Fibroblast of lung (primary cell): ENCODE measurements around the gene RAET1E. TPM values are rescaled to one million over a fixed set of nuclear protein-coding genes. Genes with fewer than 3 reads are reported as not detected.
"Not testable (repeated sequence)": the region's sequence is repeated elsewhere in the genome, so short reads cannot be mapped to it uniquely, and the experiment has no call there.

Experiments
- DNase-seq, 2 donors: peaks; one replicate each; pipeline versions ENCODE4 v3.0.0 to v3.0.0-alpha.2; 2010; ENCODE audit warnings: low read depth in 2 of 2
- H2AFZ ChIP-seq: 2 replicates; pipeline ENCODE4 v1.5.1; 2012; ENCODE audit warnings: low read length, control low read depth, inconsistent platforms
- H3K27ac ChIP-seq: 2 replicates; pipeline ENCODE4 v1.5.1; 2011; ENCODE audit warnings: low read length, control low read depth; ENCODE audit not compliant: insufficient read depth
- H3K27me3 ChIP-seq: 2 replicates; pipeline ENCODE4 v1.5.1; 2011; ENCODE audit warnings: mild to moderate bottlenecking, low read length; ENCODE audit not compliant: control insufficient read depth, insufficient read depth
- H3K36me3 ChIP-seq: 2 replicates; pipeline ENCODE4 v1.5.1; 2011; ENCODE audit warnings: low read length; ENCODE audit not compliant: control insufficient read depth, insufficient read depth
- H3K4me1 ChIP-seq: 2 replicates; pipeline ENCODE4 v1.5.1; 2011; ENCODE audit warnings: low read length; ENCODE audit not compliant: control insufficient read depth, insufficient read depth; ENCODE audit errors: extremely low read depth
- H3K4me2 ChIP-seq: 2 replicates; pipeline ENCODE4 v1.5.1; 2011; ENCODE audit warnings: low read length, control low read depth; ENCODE audit not compliant: insufficient read depth; ENCODE audit errors: extremely low read depth
- H3K4me3 ChIP-seq, 4 experiments: fragments of 200-600 bp in 1 of 4; sonication (generic) in 1 of 4; replicated peaks in 1 of 4; 2 replicates each; pipeline ENCODE4 v1.5.1; 2011 to 2016; ENCODE audit warnings: low read length in 4 of 4, low read depth in 3 of 4, mild to moderate bottlenecking in 3 of 4, control low read depth in 2 of 4, inconsistent platforms in 1 of 4, mixed read lengths in 1 of 4; ENCODE audit not compliant: insufficient read depth in 1 of 4; ENCODE audit errors: control extremely low read depth in 1 of 4
- H3K79me2 ChIP-seq: 2 replicates; pipeline ENCODE4 v1.5.1; 2012; ENCODE audit warnings: mild to moderate bottlenecking, low read length, inconsistent platforms; ENCODE audit not compliant: control insufficient read depth, insufficient read depth
- H3K9ac ChIP-seq: 2 replicates; pipeline ENCODE4 v1.5.1; 2011; ENCODE audit warnings: mild to moderate bottlenecking, low read length, control low read depth; ENCODE audit not compliant: insufficient read depth
- H3K9me3 ChIP-seq: 2 replicates; pipeline ENCODE4 v1.5.1; 2012; ENCODE audit warnings: low read depth, low read length; ENCODE audit not compliant: control insufficient read depth, insufficient read depth
- H4K20me1 ChIP-seq: 2 replicates; pipeline ENCODE4 v1.5.1; 2011; ENCODE audit warnings: low read length; ENCODE audit not compliant: control insufficient read depth, insufficient read depth; ENCODE audit errors: extremely low read depth
- EZH2 ChIP-seq: IDR thresholded peaks from 2 replicates; pipeline ENCODE4 v1.5.1; 2012; ENCODE audit warnings: low read length, control low read depth, mild to moderate bottlenecking; ENCODE audit errors: missing control alignments
- polyA plus RNA-seq, 2 donors: library from polyadenylated mRNA; depleted of rRNA in 1 of 2; stranded (reverse) in 1 of 2; unstranded in 1 of 2; fragments of >200 nt; gene quantifications; 2 replicates each; pipeline ENCODE4 v1.2.1, GENCODE V29; 2011 to 2012; ENCODE audit warnings: missing spikeins in 1 of 2
- total RNA-seq: library from RNA; depleted of rRNA; stranded (reverse); fragments of >200 nt; gene quantifications from 2 replicates; pipeline ENCODE4 v1.2.1, GENCODE V29; 2014
- TF ChIP-seq, protein P1 (sequence below), 2 donors: IDR thresholded peaks in 1 of 2; conservative IDR thresholded peaks in 1 of 2; 1 replicate in 1 of 2; 2 replicates in 1 of 2; pipeline ENCODE4 v1.5.1; 2011 to 2012; ENCODE audit warnings: low read length in 2 of 2, control low read depth in 1 of 2, inconsistent platforms in 1 of 2, low read depth in 1 of 2, mild to moderate bottlenecking in 1 of 2

RAET1E gene
- total and polyA plus RNA-seq, 2 donors (not counting 1 experiment from before 2014, with no cell fraction given): 0.12 to 1.5 TPM

DNA sequence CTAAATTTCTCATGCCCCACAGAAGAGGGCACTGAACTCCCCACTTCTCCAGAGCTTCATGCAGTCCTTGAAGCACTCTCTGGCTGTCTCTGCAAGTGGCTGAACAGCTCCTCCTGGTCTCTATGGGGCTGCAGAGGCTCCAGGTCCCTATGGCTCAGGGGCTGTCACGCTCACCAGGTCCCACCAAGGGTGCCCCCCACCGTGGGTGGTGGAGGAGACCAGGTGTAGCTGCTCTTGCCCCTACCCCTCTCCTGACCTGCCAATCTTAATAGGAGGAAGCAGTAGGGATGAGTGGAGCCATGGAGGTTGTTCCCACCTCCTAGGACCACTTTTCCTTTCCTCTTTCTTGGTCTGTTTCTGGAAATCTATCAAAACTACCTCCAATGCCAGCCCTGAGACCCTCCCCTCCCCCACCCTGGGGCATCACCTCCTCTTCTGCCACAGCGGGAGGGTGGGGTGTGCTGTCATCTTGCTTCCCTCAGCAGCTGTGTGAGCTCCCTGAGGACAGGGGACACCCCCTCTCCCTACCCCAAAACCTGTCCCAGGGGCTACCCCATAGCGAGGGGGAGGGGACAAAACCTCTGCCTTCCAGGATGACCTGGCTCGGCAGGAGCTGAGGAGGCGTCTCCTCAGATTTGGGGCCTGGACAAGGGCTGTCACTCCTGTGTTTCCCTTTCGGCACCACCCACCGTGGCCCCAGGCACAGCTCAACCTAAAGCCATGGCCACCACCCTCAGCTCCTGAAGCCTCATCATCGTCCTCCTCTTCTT, 12.0 kb upstream of the RAET1E start:
- no peaks in the 10 kb centered on the region for H3K27me3 ChIP-seq
- H3K9me3 ChIP-seq: no peaks in the 10 kb centered on the region
- TF ChIP-seq, protein P1, sequence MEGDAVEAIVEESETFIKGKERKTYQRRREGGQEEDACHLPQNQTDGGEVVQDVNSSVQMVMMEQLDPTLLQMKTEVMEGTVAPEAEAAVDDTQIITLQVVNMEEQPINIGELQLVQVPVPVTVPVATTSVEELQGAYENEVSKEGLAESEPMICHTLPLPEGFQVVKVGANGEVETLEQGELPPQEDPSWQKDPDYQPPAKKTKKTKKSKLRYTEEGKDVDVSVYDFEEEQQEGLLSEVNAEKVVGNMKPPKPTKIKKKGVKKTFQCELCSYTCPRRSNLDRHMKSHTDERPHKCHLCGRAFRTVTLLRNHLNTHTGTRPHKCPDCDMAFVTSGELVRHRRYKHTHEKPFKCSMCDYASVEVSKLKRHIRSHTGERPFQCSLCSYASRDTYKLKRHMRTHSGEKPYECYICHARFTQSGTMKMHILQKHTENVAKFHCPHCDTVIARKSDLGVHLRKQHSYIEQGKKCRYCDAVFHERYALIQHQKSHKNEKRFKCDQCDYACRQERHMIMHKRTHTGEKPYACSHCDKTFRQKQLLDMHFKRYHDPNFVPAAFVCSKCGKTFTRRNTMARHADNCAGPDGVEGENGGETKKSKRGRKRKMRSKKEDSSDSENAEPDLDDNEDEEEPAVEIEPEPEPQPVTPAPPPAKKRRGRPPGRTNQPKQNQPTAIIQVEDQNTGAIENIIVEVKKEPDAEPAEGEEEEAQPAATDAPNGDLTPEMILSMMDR (conservative IDR thresholded peaks at IDR 0.05 in 1 of 2, IDR thresholded peaks at IDR 0.05 in 1 of 2; ENCODE audit: low read depth in 1 of 2, low read length in 2 of 2): no peak
- no peak for TF ChIP-seq EZH2
- no peak for DNase-seq
- H3K4me1 ChIP-seq: no peaks in the 10 kb centered on the region
- no peak overlapping the region for H3K9ac ChIP-seq
- no peak overlapping the region for H3K4me3 ChIP-seq
- no peak overlapping the region for H2AFZ ChIP-seq
- no peaks in the 10 kb centered on the region for H3K36me3 ChIP-seq
- H3K27ac ChIP-seq: no peak overlapping the region
- no peaks in the 10 kb centered on the region for H4K20me1 ChIP-seq
- H3K79me2 ChIP-seq: no peaks in the 10 kb centered on the region
- H3K4me2 ChIP-seq: no peak overlapping the region

DNA sequence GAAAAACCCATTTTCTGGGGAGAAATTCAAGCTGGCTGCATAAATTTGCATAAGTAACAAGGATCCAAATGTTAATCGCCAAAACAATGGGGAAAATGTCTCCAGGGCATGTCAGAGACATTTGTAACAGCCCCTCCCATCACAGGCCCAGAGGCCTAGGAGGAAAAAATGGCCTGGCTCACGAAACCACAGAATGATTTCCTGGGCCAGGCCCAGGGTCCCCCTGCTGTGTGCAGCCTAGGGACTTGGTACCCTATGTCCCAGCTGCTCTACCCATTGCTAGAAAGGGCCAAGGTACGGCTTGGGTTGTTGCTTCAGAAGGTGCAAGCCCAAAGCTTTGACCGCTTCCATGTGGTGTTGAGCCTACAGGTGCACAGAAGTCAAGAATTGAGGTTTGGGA, 10.6 kb upstream of the RAET1E start:
- H3K27me3 ChIP-seq, H3K27ac ChIP-seq, H4K20me1 ChIP-seq, H3K36me3 ChIP-seq, DNase-seq, H3K4me1 ChIP-seq, H3K9me3 ChIP-seq, H3K79me2 ChIP-seq, H2AFZ ChIP-seq, H3K4me2 ChIP-seq, H3K4me3 ChIP-seq, H3K9ac ChIP-seq: not testable (repeated sequence)

DNA sequence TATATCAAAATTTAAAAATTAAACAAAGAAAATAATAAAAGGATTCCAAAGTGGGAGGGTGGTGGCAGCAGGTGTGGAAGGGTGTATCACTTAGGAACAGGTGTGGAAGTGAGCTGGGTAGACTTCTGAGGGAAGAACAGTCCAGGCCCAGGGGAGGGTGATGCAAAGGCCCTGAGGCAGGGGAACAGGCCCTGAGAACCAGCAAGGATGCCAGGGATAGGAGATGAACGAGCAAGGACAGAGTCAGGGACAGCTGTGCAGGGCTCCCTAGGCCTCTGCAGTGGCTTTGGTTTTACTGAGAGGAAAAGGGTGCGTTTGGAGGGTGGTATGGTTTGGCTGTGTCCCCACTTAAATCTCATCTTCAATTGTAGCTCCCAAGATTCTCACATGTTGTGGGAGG, 9.4 kb upstream of the RAET1E start:
- H3K9me3 ChIP-seq: no peaks in the 10 kb centered on the region
- no peak for TF ChIP-seq EZH2
- TF ChIP-seq, protein P1 (conservative IDR thresholded peaks at IDR 0.05 in 1 of 2, IDR thresholded peaks at IDR 0.05 in 1 of 2; ENCODE audit: low read depth in 1 of 2, low read length in 2 of 2): no peak

More for the DNA sequence above, 9.4 kb upstream of the RAET1E start:
- no peaks in the 10 kb centered on the region for H3K36me3 ChIP-seq
- no peak overlapping the region for H3K4me3 ChIP-seq
- no peak overlapping the region for H3K4me2 ChIP-seq
- H3K9ac ChIP-seq: no peak overlapping the region
- no peaks in the 10 kb centered on the region for H3K4me1 ChIP-seq
- no peaks in the 10 kb centered on the region for H3K79me2 ChIP-seq
- no peaks in the 10 kb centered on the region for H4K20me1 ChIP-seq
- H3K27ac ChIP-seq: no peak overlapping the region
- DNase-seq: no peak
- no peaks in the 10 kb centered on the region for H3K27me3 ChIP-seq
- no peak overlapping the region for H2AFZ ChIP-seq
